ENCODE results near the gene PGF. TPM values are rescaled to one million over a fixed set of nuclear protein-coding genes. Genes with fewer than 3 reads are reported as not detected.
"Not testable (repeated sequence)": the region's sequence is repeated elsewhere in the genome, so short reads cannot be mapped to it uniquely, and the experiment has no call there.

Gene PGF
- total and polyA plus RNA-seq, 12 donors: 1.7 to 12.7 (median 4.9) TPM

DNA sequence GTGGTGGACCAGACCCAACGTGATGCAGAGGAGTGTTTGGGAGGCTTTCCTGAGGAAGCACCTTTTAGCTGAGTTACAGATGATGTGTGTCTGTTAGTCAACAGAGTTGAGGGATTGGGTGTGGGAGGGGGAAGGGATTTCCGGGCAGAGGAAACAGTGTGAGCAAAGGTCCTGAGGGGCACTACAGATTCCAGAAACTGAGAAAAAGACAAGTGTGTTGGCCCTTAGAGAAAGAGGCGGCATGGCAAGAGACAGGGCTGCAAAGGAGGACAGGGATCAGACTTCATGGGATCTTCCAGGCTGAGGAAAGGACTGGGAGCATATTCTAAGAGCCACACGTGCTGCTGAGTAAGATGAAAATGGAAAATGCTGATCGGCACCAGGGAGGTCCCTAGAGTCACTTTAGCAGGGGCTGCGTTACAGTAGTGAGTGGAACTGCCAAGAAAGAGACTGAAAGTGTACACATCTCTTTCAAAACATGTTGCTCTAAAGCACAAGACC is 22.9 kb downstream of the PGF start:
- Histone ChIP-seq H3K4me1 (replicated peaks in 1 of 2) (no peaks in the 10 kb centered on the region), H3K36me3 (replicated peaks in 1 of 2) (no peaks in the 10 kb centered on the region), H3K27ac (no peak overlapping the region), H3K9me3 (replicated peaks in 1 of 3) (no peaks in the 10 kb centered on the region), H3K27me3 (no peaks in the 10 kb centered on the region), H3K4me3 (no peak overlapping the region)
- DNase-seq: peak in 1 of 7 donors; percentile 16
- intact Hi-C loops (cut with DNase I): no loop called here
- WGBS, 4 donors: 21 to 31% (median 26%) methylated on average over 6 of the region's 6 CpGs
- TF ChIP-seq POLR2A (IDR thresholded peaks at IDR 0.05): no peak
- TF ChIP-seq, protein P1, sequence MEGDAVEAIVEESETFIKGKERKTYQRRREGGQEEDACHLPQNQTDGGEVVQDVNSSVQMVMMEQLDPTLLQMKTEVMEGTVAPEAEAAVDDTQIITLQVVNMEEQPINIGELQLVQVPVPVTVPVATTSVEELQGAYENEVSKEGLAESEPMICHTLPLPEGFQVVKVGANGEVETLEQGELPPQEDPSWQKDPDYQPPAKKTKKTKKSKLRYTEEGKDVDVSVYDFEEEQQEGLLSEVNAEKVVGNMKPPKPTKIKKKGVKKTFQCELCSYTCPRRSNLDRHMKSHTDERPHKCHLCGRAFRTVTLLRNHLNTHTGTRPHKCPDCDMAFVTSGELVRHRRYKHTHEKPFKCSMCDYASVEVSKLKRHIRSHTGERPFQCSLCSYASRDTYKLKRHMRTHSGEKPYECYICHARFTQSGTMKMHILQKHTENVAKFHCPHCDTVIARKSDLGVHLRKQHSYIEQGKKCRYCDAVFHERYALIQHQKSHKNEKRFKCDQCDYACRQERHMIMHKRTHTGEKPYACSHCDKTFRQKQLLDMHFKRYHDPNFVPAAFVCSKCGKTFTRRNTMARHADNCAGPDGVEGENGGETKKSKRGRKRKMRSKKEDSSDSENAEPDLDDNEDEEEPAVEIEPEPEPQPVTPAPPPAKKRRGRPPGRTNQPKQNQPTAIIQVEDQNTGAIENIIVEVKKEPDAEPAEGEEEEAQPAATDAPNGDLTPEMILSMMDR (IDR thresholded peaks at IDR 0.05): no peak

DNA sequence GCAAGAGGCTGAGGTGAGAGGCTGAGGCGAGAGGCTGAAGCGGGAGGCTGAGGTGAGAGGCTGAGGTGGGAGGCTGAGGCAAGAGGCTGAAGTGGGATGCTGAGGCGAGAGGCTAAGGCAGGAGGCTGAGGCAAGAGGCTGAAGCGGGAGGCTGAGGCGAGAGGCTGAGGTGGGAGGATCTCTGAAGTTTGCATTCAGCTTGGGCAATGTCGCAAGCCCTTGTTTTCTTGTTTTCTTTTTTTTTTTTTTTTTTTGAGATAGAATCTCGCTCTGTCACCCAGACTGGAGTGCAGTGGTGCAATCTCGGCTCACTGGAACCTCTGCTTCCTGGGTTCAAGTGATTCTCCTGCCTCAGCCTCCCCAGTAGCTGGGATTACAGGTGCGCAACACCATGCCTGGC is 23.7 kb downstream of the PGF start:
- WGBS, 4 donors: 76 to 82% (median 78%) methylated on average over 9 of the region's 9 CpGs
- H3K27me3 ChIP-seq; H3K9me3 ChIP-seq (replicated peaks in 1 of 3); intact Hi-C loops (cut with DNase I); DNase-seq; H3K4me1 ChIP-seq (replicated peaks in 1 of 2); H3K27ac ChIP-seq; H3K4me3 ChIP-seq; H3K36me3 ChIP-seq (replicated peaks in 1 of 2): not testable (repeated sequence)

DNA sequence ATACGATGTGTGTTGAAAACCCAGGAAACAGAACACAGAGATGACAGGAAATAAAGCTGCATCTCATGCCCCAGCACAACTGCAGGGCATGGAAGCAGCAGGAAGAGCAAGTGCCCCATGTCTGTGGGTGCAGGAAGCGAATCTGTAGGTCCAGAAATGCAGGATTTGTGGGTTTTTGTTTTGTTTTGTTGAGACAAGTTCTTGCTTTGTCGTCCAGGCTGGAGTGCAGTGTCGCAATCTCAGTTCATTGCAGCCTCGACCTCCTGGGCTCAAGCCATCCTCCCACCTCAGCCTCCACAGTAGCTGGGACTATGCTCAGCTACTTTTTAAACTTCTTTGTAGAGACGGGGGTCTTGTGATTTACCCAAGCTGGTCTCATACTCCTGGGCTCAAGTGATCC is 26.2 kb downstream of the PGF start:
- WGBS, 4 donors: 53 to 65% (median 60%) methylated on average over 6 of the region's 6 CpGs
- no peak overlapping the region for H3K4me3 ChIP-seq
- intact Hi-C loops (cut with DNase I): no loop called here
- TF ChIP-seq, protein P1 (IDR thresholded peaks at IDR 0.05): no peak
- no peak for TF ChIP-seq POLR2A (IDR thresholded peaks at IDR 0.05)
- H3K27ac ChIP-seq: no peak overlapping the region
- H3K4me1 ChIP-seq (replicated peaks in 1 of 2): no peaks in the 10 kb centered on the region
- no peaks in the 10 kb centered on the region for H3K36me3 ChIP-seq (replicated peaks in 1 of 2)
- H3K9me3 ChIP-seq (replicated peaks in 1 of 3): no peaks in the 10 kb centered on the region
- no peaks in the 10 kb centered on the region for H3K27me3 ChIP-seq
- no peak for DNase-seq

DNA sequence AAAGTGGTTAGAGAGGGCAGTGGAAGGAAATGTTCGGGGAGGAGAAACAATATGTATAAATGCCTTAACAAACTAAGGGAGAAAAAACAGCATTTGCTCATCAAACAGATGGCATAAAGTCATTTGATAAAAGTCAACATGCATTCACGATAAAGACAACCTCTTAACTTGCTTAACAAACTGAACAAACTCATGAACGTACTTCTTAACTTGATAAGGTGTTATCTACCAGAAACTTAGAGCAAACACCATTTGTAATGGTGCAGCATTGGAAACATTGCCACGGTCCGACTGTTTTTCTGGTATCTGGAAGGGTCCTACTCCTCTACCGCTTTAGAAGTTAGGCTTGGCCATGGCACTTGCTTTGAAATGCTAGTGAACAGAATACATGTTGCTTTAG is 28.2 kb downstream of the PGF start:
- no peaks in the 10 kb centered on the region for H3K27me3 ChIP-seq

DNA sequence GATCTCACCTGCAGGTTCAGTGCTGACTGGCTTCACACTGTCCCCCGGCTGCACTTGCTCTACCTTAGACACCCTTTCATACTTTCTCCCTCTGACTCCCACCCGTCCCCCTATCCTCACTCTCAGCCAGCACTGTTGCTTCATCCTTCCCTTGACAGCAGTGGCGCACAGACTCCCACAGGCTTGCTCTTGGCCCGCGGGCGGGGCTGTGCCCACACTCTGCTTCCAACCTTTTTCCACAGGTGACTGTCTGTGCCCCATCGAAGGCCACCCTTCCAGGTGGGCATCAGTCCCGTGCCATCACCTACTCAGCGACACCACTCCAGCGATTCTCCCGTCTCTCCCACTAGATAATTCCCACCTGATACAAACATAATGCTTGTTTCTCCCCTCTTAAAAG is 31.3 kb downstream of the PGF start:
- no peaks in the 10 kb centered on the region for H3K36me3 ChIP-seq (replicated peaks in 1 of 2)
- 75 to 84% (median 79%) methylated on average over 11 of the region's 11 CpGs for WGBS, 4 donors
- no peak overlapping the region for H3K4me3 ChIP-seq
- no peaks in the 10 kb centered on the region for H3K9me3 ChIP-seq (replicated peaks in 1 of 3)
- H3K27me3 ChIP-seq: no peaks in the 10 kb centered on the region
- TF ChIP-seq POLR2A (IDR thresholded peaks at IDR 0.05): no peak
- TF ChIP-seq, protein P1 (IDR thresholded peaks at IDR 0.05): no peak
- no peak overlapping the region for H3K27ac ChIP-seq
- intact Hi-C loops (cut with DNase I): no loop called here
- H3K4me1 ChIP-seq (replicated peaks in 1 of 2): peaks cover 0 to 10% of the 10 kb centered on the region in 2 donors
- no peak for DNase-seq

More for the DNA sequence above, 28.2 kb downstream of the PGF start:
- Histone ChIP-seq H3K4me3 (no peak overlapping the region), H3K36me3 (replicated peaks in 1 of 2) (no peaks in the 10 kb centered on the region), H3K27ac (no peak overlapping the region), H3K4me1 (replicated peaks in 1 of 2) (peaks cover 0 to 10% of the 10 kb centered on the region in 2 donors), H3K9me3 (replicated peaks in 1 of 3) (no peaks in the 10 kb centered on the region)
- TF ChIP-seq, protein P1 (IDR thresholded peaks at IDR 0.05): no peak
- TF ChIP-seq POLR2A (IDR thresholded peaks at IDR 0.05): no peak
- 71 to 85% (median 82%) methylated on average over 6 of the region's 6 CpGs for WGBS, 4 donors
- no peak for DNase-seq
- intact Hi-C loops (cut with DNase I): no loop called here

All from adrenal gland (tissue), 12 donors.